ENCODE measurements around the gene TAS2R43. TPM values are rescaled to one million over a fixed set of nuclear protein-coding genes. Genes with fewer than 3 reads are reported as not detected.
"Not testable (repeated sequence)": the region's sequence is repeated elsewhere in the genome, so short reads cannot be mapped to it uniquely, and the experiment has no call there.

TAS2R43 gene
- polyA plus RNA-seq, 1 donor from 2014 or later = not detected

- no peaks in the 10 kb centered on the region for H3K27me3 Mint-ChIP-seq
- no peak overlapping the region for H3K27ac Mint-ChIP-seq
- peaks cover 0 to 12% (median 0%) of the 10 kb centered on the region in 3 donors for H3K4me1 Mint-ChIP-seq
- H3K36me3 Mint-ChIP-seq = peaks cover 5% of the 10 kb centered on the region
- no peak overlapping the region for H3K4me3 Mint-ChIP-seq
- H3K9me3 Mint-ChIP-seq = peaks cover 0 to 14% (median 3%) of the 10 kb centered on the region in 3 donors
These were observed 6.7 kb downstream of the TAS2R43 start for GRCh38 chr12:11085419-11085818.

- peaks cover 0 to 7% (median 1%) of the 10 kb centered on the region in 3 donors for H3K4me1 Mint-ChIP-seq
- H3K27ac Mint-ChIP-seq = no peak overlapping the region
- no peaks in the 10 kb centered on the region for H3K27me3 Mint-ChIP-seq
- peaks cover 8% of the 10 kb centered on the region for H3K36me3 Mint-ChIP-seq
- H3K4me3 Mint-ChIP-seq = no peak overlapping the region
- H3K9me3 Mint-ChIP-seq = peaks cover 0 to 14% (median 3%) of the 10 kb centered on the region in 3 donors
These were observed 10.1 kb downstream of the TAS2R43 start for GRCh38 chr12:11081987-11082386.

- Mint-ChIP-seq H3K4me3 (no peak overlapping the region), H3K4me1 (peaks cover 4 to 5% (median 4%) of the 10 kb centered on the region in 3 donors), H3K9me3 (peaks cover 0 to 4% (median 2%) of the 10 kb centered on the region in 3 donors), H3K27me3 (no peaks in the 10 kb centered on the region), H3K27ac (no peak overlapping the region), H3K36me3 (peaks cover 4% of the 10 kb centered on the region)
These were observed 13.9 kb downstream of the TAS2R43 start for GRCh38 chr12:11078246-11078645.

- H3K4me1 Mint-ChIP-seq = peaks cover 5 to 7% (median 6%) of the 10 kb centered on the region in 3 donors
- no peaks in the 10 kb centered on the region for H3K27me3 Mint-ChIP-seq
- H3K4me3 Mint-ChIP-seq = no peak overlapping the region
- H3K27ac Mint-ChIP-seq = no peak overlapping the region
- H3K36me3 Mint-ChIP-seq = peaks cover 4% of the 10 kb centered on the region
- H3K9me3 Mint-ChIP-seq = no peaks in the 10 kb centered on the region
These were observed 16.5 kb downstream of the TAS2R43 start for GRCh38 chr12:11075642-11076041.

GRCh38 chr12:11071414-11071813 is 20.7 kb downstream of the TAS2R43 start:
- H3K9me3 Mint-ChIP-seq = peaks cover 0 to 3% (median 3%) of the 10 kb centered on the region in 3 donors
- peaks cover 2% of the 10 kb centered on the region for H3K36me3 Mint-ChIP-seq
- no peak overlapping the region for H3K27ac Mint-ChIP-seq
- H3K27me3 Mint-ChIP-seq = no peaks in the 10 kb centered on the region
- H3K4me3 Mint-ChIP-seq = peak overlapping the region in 1 of 4 donors; percentile 42
- H3K4me1 Mint-ChIP-seq = peaks cover 7 to 17% (median 13%) of the 10 kb centered on the region in 3 donors

GRCh38 chr12:11070999-11071398 is 21.1 kb downstream of the TAS2R43 start:
- Mint-ChIP-seq H3K9me3 (peaks cover 0 to 3% (median 3%) of the 10 kb centered on the region in 3 donors), H3K4me3 (no peak overlapping the region), H3K27me3 (no peaks in the 10 kb centered on the region), H3K4me1 (peaks cover 7 to 18% (median 13%) of the 10 kb centered on the region in 3 donors), H3K27ac (no peak overlapping the region), H3K36me3 (peaks cover 2% of the 10 kb centered on the region)

GRCh38 chr12:11069854-11070365 is 22.2 kb downstream of the TAS2R43 start:
- Mint-ChIP-seq H3K27ac (no peak overlapping the region), H3K36me3 (peaks cover 2% of the 10 kb centered on the region), H3K4me1 (peaks cover 8 to 25% (median 16%) of the 10 kb centered on the region in 3 donors), H3K9me3 (peaks cover 3% of the 10 kb centered on the region in 3 donors), H3K27me3 (no peaks in the 10 kb centered on the region), H3K4me3 (no peak overlapping the region)

GRCh38 chr12:11067514-11067913 is 24.6 kb downstream of the TAS2R43 start:
- Mint-ChIP-seq H3K4me3 (no peak overlapping the region), H3K36me3 (peaks cover 5% of the 10 kb centered on the region), H3K27ac (no peak overlapping the region), H3K27me3 (no peaks in the 10 kb centered on the region), H3K4me1 (peaks cover 3 to 23% (median 19%) of the 10 kb centered on the region in 3 donors), H3K9me3 (peaks cover 3% of the 10 kb centered on the region in 3 donors)

GRCh38 chr12:11062194-11062593 is 29.9 kb downstream of the TAS2R43 start, which contains the start of gene TAS2R46:
Gene TAS2R46 (minus strand): TSS chr12:11062294. CDS start chr12:11062294, 0 bp downstream.
- H3K4me3 Mint-ChIP-seq, H3K36me3 Mint-ChIP-seq, H3K27me3 Mint-ChIP-seq, H3K9me3 Mint-ChIP-seq: not testable (repeated sequence)
- peaks cover 2 to 13% (median 9%) of the 10 kb centered on the region in 3 donors for H3K4me1 Mint-ChIP-seq
- peak within 1 kb of the TSS in 1 of 3 donors; percentile 43 for H3K27ac Mint-ChIP-seq

GRCh38 chr12:11059784-11060183 is 32.3 kb downstream of the TAS2R43 start:
- Mint-ChIP-seq H3K9me3 (peaks cover 0 to 6% (median 3%) of the 10 kb centered on the region in 3 donors), H3K27ac (no peak overlapping the region), H3K4me1 (peaks cover 0 to 6% (median 5%) of the 10 kb centered on the region in 3 donors)

GRCh38 chr12:11059041-11059440 is 33.1 kb downstream of the TAS2R43 start:
- Mint-ChIP-seq H3K36me3 (peaks cover 3% of the 10 kb centered on the region), H3K27ac (no peak overlapping the region), H3K4me1 (peaks cover 0 to 5% (median 4%) of the 10 kb centered on the region in 3 donors), H3K4me3 (peak overlapping the region in 1 of 4 donors; percentile 54), H3K27me3 (no peaks in the 10 kb centered on the region), H3K9me3 (peaks cover 0 to 6% (median 3%) of the 10 kb centered on the region in 3 donors)

More at GRCh38 chr12:11059784-11060183, 32.3 kb downstream of the TAS2R43 start:
- no peaks in the 10 kb centered on the region for H3K27me3 Mint-ChIP-seq
- H3K4me3 Mint-ChIP-seq = no peak overlapping the region
- H3K36me3 Mint-ChIP-seq = peaks cover 6% of the 10 kb centered on the region

GRCh38 chr12:11055306-11055705 is 36.8 kb downstream of the TAS2R43 start:
- peaks cover 0 to 2% (median 0%) of the 10 kb centered on the region in 3 donors for H3K4me1 Mint-ChIP-seq
- H3K27me3 Mint-ChIP-seq = no peaks in the 10 kb centered on the region
- H3K4me3 Mint-ChIP-seq = no peak overlapping the region
- peaks cover 8 to 18% (median 12%) of the 10 kb centered on the region in 3 donors for H3K9me3 Mint-ChIP-seq
- no peak overlapping the region for H3K27ac Mint-ChIP-seq
- peaks cover 12% of the 10 kb centered on the region for H3K36me3 Mint-ChIP-seq

- peaks cover 5 to 19% (median 11%) of the 10 kb centered on the region in 3 donors for H3K9me3 Mint-ChIP-seq
These were observed 42.1 kb downstream of the TAS2R43 start for GRCh38 chr12:11049806-11050531.

GRCh38 chr12:11041366-11041765 is 50.7 kb downstream of the TAS2R43 start:
- H3K27ac Mint-ChIP-seq, H3K4me3 Mint-ChIP-seq, H3K27me3 Mint-ChIP-seq, H3K4me1 Mint-ChIP-seq, H3K9me3 Mint-ChIP-seq: not testable (repeated sequence)
- H3K36me3 Mint-ChIP-seq = peaks cover 36% of the 10 kb centered on the region

More at GRCh38 chr12:11049806-11050531, 42.1 kb downstream of the TAS2R43 start:
- peaks cover 35% of the 10 kb centered on the region for H3K36me3 Mint-ChIP-seq
- H3K4me1 Mint-ChIP-seq, H3K4me3 Mint-ChIP-seq, H3K27ac Mint-ChIP-seq, H3K27me3 Mint-ChIP-seq: not testable (repeated sequence)
